ENCODE measurements around the gene RNF121.

GRCh38 chr11:71917646-71918140 lies 11.2 kb upstream of the RNF121 start:
- TF ChIP-seq CTCF (IDR thresholded peaks at IDR 0.05) (no peak), POLR2A (IDR thresholded peaks at IDR 0.05) (no peak)

Data from upper lobe of left lung (tissue), 4 donors.